Astrocyte (in vitro differentiated cells and primary cell): ENCODE data around the gene USO1.

Experiments used
- CTCF ChIP-seq: IDR thresholded peaks from 2 replicates; pipeline ENCODE4 v1.5.1; 2011; ENCODE audit warnings: low read depth, mild to moderate bottlenecking, inconsistent platforms, low read length, moderate library complexity; ENCODE audit not compliant: insufficient read depth
- EZH2 ChIP-seq: IDR thresholded peaks from 2 replicates; pipeline ENCODE4 v1.6.1; 2012; ENCODE audit warnings: mild to moderate bottlenecking, low read length, inconsistent platforms; ENCODE audit not compliant: insufficient read depth

- TF ChIP-seq EZH2 (no peak), CTCF (no peak)
Measured at GRCh38 chr4:75679876-75680575, 44.4 kb upstream of the USO1 start.
